GM18870 (cell line): ENCODE results near the gene OXCT2.
"Not testable (repeated sequence)": the region's sequence is repeated elsewhere in the genome, so short reads cannot be mapped to it uniquely, and the experiment has no call there.

ENCODE experiments used
- ATAC-seq: cut with Tn5 transposase; IDR thresholded peaks from one replicate; pipeline ENCODE4 v1.9.1; 2021; ENCODE audit warnings: moderate library complexity; ENCODE audit not compliant: unreplicated experiment

Gene OXCT2

DNA sequence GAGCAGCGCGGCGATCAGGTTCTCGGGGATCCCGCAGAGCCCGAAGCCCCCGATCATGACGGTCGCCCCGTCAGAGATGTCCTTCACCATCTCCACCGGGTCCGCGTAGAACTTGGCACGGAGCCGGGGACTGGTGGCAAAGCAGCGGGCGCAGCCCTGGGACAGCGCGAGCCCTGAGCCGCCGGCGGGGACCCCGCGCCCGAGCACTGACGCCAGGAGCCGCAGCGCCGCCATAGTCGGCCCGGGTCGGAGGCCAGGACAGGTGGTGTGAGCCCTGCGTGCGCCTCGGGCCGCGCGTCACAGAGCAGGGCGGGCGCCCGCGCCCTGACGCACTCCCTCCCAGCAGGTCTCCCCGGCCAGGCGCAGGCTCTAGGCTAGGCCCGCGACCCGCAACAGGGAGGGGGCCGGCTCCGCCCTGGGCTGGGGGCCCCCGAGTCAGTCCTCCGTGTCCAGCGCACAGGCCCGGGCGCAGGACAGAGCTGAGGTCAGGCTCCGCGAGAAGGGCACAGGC, at the start of gene OXCT2:
OXCT2 (minus strand) TSS at position 327 of the 511 bp plus-strand sequence; CDS start at position 234, 93 bp downstream.
- ATAC-seq: not testable (repeated sequence)

DNA sequence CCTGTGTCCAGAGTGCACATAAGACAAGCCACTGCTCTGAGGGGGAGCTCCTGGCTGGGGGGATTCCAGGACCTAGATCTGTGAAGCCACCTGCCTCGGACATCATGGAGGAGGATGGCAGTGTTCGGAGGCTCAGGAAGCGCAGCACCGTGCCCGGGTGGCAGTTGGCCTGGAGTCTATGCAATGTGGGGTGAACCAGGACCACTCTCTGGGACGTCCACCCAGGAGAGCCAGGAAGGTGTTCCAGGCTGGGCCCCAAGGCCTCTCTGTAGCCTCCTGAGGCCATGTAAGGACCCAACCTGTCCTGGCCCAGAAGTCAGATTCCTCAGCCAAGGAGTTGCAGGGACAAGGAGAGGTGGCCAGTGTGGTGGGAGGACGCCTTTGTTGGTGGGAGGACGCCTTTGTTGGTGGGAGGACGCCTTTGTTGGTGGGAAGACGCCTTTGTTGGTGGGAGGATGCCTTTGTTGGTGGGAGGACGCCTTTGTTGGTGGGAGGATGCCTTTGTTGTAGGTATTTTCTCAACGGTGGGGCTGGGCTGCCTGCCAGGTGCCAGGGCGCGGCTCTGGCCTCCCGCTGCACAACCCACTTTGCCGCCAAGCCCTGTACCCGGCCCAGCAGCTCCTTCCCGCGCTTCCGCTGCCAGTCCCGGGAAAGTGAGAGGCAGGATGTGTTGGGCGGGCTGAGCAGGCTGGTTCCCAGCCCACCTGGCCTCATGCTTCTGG, 48.1 kb upstream of the OXCT2 start:
- no peak for ATAC-seq

DNA sequence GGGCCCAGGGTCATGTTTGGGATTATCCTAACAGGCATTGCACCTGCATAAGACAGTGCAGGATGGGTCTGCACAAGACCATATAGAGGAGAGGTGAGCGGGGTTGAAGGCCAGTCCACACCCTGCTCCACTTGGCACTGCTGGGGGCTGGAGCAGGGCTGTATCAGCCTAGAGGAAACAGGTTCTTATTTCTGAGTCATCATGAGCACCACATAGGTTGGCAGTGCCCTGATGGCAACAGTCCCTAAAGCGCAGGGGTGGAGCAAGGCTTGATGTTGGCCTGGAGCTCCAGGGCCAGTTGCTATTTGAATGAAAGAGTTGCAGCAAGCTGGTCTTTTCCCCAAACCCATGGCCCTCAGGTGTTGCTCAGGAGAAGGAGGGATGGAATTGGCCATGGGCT, 47.3 kb upstream of the OXCT2 start:
- no peak for ATAC-seq

DNA sequence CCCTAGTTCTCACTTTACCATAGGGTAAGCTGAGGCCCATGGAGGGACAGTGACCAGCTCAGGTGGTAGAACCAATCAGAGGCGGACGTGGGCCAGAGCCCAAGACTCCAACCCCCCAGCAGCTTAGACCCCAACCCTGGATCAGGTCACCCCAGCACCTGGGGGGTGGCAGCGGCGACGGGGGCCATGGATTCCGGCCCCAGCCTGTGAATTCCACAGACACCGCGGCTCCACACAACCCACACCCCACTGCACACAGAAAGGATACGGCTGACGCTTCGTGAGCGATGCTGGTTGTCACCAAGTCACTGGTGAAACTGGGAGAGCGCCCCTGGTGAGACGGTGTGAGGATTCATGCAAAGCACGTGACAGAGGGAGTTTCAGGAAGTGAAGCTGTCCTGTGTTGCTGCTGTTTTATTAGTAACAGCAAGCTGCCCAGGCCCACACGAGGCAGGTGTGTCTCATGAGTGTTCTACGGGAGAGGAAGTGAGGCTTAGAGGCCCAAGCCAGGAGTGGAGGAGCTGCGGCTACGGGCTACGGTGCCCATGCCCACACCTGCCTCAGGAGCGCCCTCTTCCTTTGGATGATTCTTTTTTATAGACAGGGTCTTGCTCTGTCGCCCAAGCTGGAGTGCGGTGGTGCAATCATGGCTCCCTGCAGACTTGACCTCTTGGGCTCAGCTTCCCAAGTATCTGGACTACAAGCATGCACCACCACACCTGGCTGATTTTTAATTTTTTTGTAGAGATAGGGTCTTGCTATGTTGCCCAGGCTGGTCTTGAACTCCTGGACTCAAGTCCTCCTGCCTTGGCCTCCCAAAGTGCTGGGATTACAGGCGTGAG, 46.2 kb upstream of the OXCT2 start:
- peak; percentile 75 for ATAC-seq

DNA sequence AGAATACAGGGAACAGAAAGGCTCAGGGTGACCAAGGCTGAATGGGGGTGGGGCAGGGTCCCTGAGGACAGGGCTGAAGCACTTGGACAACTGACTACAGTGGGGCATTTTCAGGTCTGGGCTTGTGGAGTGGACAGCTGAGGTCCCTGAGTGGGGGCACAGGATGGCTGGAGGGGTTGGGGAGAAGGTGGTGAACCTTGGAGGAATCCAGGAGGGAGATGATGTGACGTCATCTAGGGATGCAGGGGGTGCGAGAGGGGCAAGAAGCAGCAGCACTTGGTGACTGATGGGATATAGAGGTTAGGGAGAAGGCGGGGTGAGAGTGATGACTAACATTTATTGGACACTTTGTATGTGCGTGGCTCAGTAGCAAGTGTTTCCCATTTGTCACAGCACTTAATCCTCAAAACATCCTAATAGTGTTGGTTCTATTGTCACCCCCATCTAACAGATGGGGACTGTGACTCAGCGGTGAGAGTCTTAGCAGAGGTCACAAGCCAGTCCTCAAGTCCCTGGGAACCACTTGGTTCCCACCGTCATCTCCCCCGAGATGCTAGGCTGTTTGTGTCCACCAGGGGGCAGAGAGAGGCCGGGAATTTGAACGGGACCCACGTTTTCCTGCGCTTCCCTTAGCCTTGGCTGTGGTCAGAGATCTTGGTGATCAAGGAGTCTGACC, 45.4 kb upstream of the OXCT2 start:
- peak; percentile 43 for ATAC-seq

DNA sequence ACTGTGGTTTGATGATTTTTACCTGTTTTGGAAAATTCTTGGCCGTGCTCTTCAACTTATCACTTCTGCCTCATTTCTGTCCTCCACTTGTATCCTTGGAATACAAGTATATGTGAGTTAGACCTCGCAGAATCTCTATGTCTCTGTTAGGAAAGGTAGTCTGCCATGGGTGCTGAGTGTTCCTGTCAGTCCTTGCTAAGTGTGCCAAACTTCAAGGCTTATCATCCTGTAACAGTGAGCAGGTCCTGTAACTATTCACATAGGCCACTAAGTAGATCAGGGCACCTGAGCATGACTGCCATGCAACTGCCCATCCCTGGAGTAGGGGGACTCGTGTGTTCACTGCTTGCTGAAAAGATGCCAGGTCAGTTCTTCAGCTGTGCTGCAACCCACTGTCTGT, 41.8 kb upstream of the OXCT2 start:
- ATAC-seq: no peak

DNA sequence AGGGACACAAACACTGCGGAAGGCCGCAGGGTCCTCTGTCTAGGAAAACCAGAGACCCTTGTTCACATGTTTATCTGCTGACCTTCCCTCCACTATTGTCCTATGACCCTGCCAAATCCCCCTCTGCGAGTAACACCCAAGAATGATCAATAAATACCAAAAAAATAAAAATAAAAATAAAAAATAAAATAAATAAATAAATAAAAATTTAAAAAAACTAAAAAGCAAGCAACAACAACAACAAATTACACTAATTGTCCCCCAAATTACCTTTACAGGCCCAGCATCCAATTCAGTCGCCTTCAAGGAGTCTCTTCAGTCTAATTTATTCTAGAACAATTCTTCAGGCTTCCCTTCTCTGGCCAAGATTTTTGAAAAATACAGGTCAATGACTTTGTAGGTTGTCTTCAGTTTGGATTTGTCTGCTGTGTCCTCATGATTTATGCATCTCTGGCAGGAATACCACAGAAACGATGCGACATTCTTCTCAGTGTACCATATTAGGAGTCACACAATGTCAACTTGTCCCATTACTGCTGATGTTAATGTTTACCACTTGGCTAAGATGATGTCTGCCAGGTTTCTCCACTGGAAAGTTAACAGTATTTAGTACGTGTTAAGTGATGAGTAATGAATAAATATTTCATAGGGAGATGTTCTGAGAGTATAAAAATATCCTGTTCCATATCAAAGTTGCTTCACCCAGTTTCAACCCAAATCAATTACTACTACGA, 37.8 kb upstream of the OXCT2 start:
- ATAC-seq: no peak

DNA sequence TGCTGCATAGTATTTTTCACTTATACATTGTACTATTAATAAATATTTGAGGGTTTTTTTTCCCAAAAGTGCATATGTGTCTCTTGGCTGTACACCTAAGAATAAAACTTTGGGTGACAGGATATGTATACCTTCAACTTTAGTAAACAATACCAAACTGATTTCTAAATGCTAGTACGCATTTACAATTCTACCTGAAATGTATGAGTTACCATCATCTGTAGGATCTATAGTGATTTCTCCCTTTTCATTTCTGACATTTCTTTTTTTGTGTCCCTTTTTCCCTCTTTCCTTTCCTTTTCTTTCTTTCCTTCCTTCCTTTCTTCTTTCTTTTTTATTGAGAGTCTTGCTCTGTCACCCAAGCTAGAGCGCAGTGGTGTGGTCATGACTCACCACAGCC, 34.2 kb upstream of the OXCT2 start:
- no peak for ATAC-seq

DNA sequence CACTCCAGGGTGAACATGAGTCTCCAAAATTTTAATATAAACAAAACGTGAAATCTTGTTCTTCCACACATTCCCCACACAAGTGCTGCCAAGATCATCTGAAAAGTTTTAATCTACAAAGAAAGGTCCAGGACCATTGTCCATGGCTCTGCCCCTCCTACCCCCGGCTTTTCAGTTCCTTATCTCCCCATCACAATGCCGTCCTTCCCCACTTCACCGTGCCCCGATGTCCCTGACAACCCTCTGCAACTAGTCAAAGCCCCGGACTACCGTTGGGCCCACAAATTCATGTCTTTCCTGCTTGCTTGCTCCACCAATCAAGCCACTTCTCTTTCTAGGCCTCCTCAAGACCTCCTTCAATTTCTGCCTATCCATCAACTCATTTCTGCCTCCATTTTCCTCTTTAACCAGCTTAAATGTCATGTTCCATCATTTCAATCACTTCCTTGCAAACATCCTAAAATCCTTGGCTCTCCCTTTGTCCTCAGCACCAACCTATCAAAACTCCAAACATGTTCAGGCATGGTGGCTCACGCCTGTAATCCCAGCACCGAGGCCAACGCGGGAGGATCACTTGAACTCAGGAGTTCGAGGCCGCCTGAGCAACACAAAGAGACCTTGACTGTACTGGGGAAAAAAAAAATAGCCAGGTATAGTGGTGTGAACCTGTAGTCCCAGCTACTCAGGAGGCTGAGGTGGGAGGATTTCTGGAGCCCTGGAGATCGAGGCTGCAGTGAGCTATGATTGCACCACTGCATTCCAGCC, 31.5 kb upstream of the OXCT2 start:
- no peak for ATAC-seq

DNA sequence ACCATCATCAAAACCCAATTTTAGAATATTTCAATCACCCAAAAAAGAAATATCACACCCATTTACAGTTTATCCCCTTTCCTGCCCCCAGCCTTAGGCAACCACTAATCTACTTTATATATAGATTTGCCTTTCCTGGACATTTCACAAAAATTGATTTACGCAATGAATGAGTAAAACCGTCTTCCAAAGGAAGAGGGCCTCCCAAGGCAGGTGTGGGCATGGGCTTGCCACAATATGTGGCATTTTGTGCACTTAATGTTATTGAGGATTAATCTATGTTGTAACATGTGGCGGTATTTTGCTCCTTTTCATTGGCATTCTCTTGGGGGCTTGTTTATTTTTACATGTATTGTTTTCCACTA, 29.3 kb upstream of the OXCT2 start:
- no peak for ATAC-seq

DNA sequence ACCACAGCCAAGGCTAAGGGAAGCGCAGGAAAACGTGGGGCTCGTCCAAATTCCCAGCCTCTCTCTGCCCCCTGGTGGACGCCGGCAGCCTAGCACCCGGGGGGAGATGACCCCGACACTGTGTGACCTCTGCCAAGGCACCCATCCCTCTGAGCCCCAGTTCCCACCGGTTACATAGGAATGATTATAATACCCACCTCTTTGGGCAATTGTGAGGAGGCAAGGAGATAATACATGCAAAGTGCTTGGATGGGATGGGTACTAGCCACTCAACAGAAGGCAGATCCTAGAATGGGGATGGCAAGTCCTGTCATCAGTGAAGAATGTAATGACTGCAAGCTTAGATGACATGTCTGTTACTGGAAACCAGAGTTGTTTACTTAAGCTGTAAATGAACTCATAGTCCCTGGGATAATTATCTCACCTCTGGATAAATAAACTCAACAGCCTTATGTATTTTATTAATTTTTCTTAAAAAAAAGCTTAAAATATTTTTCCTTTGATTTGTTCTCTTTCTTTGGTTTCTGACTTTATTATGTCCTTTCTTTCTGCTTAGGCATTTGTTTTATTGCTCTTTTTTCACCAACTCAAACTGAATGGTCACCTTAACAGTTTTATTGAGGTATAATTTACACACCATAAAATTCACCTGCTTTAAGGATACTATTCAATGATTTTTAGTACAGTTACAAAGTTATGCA, 28.8 kb upstream of the OXCT2 start:
- ATAC-seq: peak; percentile 41

DNA sequence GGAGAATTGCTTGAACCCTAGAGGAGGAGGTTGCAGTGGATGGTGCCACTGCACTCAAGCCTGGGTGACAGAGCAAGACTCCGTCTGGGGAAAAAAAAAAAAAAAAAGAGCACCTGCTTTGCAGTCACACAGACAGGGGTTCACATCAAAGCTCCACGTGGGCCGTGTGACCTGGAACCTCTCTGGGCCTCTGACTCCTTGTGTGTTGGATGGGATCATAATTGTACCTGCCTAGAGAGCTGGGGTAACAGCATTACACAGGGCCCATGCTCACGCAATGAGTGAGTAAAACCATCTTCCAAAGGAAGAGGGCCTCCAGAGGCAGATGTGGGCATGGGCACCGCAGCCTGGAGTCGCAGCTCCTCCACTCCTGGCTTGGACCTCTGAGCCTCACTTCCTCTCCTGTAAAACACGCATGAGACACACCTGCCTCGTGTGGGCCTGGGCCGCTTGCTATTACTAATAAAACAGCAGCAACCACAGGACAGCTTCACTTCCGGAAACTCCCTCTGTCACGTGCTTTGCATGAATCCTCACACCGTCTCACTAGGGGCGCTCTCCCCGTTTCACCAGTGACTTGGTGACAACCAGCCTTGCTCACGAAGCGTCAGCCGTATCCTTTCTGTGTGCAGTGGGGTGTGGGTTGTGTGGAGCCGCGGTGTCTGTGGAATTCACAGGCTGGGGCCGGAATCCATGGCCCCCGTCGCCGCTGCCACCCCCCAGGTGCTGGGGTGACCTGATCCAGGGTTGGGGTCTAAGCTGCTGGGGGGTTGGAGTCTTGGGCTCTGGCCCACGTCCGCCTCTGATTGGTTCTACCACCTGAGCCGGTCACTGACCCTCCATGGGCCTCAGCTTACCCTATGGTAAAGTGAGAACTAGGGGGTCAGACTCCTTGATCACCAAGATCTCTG, 28.0 kb upstream of the OXCT2 start:
- peak; percentile 84 for ATAC-seq

DNA sequence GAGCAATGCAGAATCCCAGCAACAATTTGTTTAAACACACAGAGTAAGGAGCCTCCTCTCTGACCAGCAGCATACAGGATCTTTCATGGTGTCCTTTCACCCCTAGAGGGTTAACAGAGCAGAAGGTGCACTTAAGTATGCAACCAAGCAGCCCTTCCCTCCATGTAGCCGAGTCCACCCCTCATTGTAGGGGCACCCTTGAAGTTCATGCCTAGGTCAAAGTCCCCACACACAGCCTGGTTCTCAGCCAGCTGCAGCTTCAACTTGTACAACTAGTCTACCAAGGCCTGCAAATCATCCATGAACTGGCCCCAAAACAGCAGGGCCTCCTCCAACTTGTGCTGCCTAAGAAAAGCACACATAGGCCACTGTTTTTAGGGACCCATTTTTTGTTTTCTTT, 24.5 kb upstream of the OXCT2 start:
- ATAC-seq: no peak

DNA sequence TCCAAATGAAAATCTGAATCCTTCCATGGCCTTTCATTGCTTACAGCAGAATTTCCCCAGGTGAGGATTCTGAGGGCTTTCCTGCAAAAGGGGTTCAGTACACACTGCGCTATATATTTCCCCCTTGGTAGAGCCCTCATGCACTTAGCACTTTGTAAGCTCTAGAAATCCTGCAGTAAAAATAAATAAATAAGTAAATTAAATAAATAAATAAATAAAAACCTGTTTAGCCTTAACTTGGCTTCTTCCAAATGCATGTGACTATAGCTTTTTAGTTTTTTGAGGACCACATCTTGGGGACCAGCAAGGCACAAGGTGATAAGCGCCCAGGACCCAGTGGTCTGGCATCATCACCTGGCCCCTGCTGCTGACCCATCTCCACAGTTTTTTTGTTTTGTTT, 20.7 kb upstream of the OXCT2 start:
- no peak for ATAC-seq

DNA sequence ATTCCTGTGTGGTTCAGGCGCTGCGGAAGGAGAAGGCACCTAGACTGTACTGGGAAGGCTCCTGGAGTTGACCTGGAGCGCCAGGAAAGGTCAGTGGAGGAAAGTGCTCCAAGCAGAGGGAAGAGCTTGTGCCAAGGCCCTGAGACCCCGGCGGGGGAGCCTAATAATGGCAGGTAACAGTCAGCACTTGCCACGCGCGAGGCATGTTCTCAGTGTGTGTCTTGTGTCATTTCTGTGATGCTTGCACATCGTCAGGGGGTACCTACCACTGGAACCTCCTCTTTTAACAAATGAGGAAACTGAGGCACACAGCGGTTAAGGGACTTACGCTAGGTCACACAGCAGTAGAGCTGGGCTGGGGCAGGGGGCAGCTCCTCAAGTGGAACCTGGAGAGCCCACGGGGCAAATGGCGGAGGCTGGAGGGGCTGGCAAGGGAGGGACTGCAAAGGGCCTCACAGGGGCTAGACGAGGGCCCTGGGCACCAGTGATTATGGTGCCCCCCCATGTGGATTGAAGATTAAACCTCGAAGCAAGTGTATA, 18.5 kb upstream of the OXCT2 start:
- no peak for ATAC-seq

DNA sequence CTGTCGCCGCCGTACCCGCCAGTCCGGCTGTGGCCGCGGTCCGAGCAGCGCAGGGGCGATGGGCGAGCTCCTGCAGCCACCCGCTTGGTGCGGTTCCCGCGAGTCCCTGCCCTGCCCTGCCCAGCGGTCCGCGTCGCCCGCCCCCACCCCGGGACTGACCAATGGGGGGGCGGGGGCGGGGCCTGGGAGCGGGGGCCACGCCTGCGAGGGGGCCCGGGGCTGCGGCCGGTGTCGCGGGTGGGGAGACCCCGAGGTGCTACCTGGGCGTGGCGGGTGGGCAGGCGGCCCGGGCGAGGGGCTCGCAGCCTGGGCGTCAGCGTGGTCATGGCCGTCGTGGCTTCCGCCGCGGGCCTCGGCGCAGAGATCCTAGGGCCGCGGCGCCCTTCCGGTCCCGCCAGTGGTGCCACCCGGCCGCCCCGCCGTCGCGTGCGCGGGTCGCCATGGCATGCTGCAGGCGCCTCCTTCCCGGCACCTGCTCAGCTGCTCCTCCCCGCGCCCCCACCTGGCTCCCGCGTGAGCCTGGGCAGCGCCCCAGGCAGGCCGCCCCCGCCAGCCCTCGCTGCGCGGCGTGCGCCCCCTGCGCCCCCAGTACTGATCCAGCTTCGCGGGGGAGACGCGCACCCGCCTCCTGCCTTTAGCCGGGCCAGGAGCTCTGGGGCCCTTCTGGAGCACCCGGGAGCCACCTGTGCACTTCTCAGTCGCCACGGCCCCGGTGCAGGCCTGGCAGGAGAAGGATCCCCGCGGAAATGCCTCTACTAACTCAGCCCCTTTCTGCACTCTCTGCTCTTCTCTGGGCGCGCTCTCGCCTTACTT, 17.8 kb upstream of the OXCT2 start, which contains the start of gene BMP8B:
BMP8B (minus strand) TSS at position 108 of the 813 bp plus-strand sequence. CDS start 380 bp downstream, outside the sequence.
- ATAC-seq: no peak

DNA sequence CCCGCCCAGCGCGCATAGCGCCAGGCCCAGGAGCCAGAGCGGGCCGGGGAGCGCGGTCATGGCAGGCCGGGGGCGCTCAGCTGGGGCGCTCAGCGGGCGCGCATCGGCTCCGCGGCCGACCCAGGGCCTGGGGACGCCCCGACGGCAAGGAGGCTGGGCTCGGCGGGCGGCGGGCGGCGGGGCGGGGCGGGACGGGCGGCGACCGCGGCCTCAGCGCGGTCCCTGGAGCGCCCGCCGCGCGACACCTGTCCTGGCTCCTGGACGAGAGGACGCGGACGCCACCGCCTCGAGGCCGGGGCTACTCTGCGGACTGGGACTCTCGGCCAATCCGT, 17.2 kb upstream of the OXCT2 start:
- no peak for ATAC-seq
